Measurements from ENCODE around the gene ZIC5.

ZIC5 gene

DNA sequence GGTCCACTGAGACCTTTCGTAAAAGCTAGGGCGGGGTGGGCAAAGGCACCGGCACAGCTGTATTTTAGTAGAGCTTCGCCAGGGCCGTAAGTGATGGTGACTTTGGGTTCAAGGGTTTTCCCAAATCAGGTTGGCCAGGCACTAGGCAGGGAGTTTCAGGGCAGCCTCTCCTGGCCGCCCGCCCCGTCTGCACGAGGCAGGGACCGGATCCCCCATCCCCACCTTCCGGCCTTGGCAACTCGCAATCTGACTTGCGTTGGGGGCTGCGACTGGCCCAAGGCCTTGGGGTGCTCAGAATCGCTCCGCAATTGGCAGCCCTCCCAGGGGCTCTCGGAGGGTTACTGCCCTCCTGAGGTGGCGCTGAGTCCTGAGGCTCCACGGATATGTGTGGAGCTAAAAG lies 4.1 kb upstream of the ZIC5 start:
- no peak for DNase-seq

DNA sequence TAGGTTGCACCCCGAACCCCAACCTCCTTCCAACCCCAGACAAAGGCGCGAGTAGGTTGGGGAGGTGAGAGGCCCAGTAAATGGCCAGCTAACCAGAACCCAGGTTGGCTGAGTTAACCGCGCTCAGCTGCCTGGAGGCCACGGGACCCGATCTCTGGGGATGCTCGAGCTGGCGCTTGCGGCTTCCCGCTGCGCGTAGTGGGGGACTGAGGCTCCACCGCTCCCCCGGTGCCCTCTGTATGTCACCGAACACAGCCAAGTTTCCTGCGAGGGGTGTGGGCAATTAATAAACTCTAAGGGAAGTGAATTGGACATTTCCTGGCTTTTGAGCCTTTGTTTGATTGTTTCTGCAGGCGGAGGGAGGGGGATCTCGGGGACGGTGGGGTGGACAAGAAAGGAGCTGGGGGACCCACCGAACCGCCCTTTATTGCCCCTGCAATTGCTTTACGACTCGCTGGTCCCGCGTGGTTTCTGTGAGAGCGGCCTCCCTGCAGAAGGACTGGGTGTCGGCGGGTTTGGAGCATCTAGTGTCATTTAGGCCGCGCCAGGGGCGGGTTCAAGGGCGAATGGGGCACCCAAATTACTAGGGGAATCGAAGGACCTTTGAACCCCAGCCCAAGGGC lies 3.5 kb upstream of the ZIC5 start:
- DNase-seq = no peak

DNA sequence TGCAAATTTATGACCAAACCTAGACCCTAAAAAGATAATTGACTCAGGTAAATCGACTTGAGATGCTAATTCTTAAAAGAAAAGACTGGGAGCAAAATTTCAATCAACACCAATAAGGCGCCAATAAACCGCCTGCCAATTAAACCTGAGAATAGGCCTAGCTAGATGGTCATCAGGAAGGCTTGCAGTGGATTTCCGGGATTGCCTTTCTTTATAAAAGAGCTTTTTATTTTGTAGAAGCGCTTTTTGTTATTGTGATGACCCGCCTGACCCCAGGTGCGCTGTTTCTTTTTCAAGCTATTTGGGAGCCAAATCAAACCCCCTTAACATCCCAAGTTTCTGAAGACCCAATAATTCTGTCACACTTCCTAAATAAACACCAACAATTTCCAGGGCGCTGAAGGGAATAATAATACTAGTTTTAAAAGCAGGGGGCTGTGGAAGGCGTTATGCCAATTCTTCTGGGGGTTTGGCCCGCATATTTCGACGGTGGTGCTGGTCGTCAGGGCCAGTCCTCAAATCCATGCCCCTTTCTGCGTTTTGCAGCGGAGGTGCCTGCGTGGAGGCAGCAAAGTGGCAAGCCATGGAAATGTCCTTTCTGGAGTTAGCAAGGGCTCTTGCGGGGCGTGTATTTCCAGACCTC lies 2.9 kb upstream of the ZIC5 start:
- no peak for DNase-seq

DNA sequence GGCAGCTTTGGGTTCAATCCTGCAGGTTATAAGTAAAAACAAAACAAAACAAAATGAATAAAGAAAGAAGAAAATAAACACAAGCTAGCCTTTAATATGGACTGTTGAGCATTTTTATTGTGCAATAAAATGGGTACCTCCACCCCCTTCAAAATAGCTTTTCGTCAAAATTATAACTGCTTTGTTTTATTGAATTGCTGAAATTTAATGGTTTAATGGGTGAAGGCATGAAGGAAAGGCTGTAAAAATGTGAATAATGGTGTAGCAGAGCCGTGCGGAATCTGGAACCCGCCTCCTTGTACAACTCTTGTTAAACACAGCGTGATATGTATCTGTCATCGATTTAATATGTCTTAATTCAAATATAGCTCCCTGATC lies 2.2 kb upstream of the ZIC5 start:
- no peak for DNase-seq

DNA sequence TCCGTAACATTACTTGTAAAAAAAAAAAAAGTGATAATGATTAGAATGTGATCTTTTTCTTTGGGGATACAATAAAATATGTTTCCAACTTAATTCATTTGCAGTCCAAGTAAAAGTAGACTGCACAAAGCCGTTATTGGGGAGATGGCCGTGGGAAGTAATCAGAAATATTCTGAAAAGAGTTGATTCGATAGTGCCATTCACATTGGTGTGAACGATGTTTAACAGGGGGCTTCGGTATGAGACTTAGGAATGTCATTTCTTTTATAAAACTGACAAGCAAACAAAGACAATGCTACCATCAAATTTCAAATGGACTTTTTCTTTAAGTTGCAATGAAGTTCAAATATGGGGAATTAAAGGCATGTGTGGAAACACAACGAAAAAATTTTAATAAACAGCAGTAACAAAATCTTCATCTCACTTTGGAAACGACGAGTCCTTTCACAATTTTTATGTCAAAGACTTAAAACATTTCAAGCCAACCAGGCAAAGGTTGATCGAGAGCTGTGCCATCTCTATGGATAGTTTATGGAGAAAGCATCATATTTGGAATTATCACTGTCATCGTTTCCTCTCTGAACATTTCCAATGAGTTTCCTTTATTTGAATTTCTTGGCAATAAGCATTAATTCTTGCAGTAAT lies 1.7 kb upstream of the ZIC5 start:
- DNase-seq = no peak

DNA sequence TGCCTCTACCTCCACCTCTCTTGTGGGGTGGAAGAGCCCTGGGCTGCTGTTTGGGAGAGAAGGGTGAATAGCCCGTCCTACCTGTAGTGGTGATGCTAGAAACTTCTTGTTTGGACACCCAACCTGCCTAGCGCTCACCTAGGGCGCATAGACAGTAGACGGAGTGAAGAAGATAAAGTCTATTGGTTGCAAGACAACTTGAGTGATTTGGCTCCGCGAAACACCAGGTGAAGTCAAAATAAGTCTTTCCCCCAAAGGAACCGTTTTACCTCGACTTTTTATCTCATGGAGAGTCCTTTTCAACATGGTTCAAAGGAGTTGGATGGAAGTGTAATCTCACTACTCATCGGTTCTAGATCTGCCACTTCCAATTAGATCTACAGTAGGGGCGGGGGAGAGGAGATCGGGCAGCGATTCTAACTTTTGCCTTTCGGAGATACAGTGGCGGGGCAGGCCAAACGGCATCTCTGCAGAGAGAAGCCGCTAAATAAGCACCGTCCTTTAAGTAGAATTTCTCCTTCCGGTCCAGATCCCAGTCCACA lies 694 bp upstream of the ZIC5 start:
- DNase-seq = no peak

DNA sequence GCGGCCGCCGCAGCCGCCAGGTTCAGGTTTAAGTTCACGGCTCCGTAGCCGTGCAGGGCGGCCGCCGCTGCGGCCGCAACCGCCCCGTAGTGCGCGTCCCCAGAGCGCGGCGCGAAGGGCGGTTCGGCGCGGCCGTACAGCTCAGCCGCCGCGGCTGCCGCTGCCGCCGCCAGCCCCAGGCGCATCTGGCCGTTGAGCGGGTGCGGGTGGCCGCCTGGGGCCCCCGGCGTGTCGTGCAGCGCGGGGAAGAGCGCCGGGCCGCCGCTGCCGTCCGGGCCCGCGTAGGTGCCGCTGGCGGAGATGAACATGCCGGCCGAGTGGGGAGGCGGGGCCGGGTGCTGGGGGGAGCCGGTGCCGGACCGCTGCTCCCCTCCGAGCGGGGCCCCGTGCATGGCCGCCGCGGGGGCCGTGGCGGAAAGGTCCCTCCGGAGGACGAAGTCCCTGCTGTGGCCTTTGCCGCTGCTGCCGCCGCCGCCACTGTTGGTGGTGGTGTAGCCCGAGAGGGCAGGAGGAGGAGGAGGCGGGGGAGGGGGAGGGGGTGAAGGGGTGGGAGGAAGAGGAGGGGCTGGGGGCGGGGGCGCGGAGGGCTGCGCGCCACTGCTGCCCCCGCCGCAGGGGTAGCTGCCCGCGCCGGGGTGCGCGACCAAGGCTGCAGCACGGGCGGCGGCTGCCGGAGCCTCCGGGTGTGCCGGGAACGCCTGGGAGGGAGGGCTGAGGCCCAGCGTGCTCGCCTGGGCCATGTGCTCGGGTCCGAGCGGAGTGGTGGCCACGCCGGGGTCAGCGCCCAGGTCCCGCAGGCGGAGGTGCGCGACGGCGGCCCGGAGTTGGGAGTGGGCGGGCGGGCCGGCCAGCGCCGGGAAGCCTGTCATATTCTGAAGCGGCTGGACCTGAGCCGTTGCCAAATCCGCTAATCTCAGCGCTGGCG lies 654 bp downstream of the ZIC5 start:
- DNase-seq = peak; percentile 71 to 84

DNA sequence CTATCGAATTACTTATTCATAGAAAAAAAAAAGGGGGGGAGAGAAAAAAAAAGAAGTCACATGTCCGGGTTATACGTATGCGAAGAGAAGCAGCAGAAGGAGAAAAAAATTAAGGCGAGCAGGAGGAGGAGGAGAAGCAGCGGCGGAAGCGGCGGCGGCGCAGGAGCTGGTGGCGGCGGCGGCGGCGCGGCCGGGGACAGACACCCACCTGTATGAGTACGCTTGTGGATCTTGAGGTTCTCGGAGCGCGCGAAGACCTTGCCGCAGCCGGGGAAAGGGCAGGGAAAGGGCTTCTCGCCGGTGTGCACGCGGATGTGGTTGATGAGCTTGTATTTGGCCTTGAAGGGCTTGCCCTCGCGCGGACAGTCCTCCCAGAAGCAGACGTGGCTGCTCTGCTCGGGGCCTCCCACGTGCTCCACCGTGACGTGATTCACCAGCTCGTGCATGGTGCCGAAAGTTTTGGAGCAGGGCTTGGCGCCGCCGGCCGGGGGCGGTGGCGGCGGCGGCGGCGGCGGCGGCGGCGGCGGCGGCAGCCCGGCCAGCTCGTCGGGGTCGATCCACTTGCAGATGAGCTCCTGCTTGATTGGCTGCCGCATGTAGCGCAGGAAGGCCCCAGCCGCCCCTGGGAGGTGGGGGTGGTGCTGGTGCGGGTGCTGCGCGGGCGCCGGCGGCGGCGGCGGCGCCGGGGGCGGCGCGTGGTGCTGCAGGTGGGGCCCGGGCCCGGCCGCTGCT lies 1.5 kb downstream of the ZIC5 start:
- DNase-seq = peak; percentile 54 to 81

DNA sequence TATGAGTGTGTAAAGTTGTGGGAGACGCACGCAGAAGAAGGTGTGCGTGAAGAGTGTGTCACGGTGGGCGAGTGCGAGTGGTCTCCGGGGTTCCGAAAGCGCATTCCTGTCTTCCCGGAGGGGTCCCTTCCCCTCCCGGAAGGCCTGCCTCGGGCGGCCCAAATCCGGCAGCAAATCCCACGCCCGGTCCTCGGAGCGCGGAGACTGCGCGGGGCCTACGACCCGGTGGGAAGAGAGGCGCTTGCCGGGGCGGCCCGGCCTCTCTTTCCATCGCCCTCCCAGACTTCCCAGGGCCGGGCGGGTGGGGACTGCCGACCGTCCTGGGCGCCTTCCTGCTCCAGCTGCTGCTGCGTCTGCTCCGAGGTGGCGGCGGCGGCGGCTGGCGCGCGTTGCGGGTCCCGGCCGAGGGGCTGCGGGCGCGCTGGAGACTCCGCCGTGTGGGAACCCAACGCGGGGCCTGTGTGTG lies 2.1 kb downstream of the ZIC5 start:
- DNase-seq = no peak

DNA sequence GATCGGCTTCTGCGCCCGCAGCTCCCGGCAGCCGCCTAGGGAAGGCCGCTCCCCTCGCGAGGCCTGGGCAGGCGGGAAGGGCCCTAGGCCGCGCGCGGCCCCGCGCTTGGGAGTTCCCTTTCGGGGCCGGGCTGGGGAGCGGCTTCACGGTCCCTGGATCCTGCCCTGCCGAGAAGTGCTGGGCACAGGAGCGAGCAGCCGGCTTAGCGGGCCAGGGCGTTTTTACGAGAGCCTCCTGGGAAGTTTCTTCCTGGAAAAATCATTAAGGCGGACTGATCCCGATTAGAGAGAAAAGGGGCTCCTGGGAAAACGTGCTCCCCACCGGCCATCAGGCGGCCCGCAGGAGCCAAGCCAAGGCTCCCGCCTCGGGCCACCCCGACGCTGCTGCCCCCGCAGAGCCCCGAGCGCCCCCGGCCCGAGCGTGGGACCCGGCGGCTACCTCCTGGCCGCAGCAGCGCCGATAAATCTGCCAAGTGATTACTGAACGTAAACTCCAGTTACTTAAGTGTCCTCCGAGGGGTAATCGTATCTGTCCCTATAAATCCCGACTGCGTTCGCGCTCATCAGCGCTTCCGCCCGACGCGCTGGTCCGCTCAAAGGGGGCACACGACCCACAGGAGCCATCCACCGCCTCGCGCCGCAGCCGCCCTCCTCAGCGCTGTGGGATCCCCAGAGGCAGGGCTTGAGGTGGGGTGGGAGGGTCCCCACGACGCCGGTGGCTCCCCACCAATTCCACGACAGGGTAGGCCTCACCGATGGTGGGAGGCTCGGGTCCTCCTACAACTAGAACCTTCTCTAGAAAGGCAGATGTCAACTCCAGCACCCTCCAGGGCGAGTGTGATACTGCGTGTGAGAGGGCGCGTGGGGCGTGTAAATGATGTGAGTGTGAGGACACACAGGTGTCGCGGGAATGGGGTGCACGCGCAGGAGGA lies 2.8 kb downstream of the ZIC5 start:
- DNase-seq = no peak

DNA sequence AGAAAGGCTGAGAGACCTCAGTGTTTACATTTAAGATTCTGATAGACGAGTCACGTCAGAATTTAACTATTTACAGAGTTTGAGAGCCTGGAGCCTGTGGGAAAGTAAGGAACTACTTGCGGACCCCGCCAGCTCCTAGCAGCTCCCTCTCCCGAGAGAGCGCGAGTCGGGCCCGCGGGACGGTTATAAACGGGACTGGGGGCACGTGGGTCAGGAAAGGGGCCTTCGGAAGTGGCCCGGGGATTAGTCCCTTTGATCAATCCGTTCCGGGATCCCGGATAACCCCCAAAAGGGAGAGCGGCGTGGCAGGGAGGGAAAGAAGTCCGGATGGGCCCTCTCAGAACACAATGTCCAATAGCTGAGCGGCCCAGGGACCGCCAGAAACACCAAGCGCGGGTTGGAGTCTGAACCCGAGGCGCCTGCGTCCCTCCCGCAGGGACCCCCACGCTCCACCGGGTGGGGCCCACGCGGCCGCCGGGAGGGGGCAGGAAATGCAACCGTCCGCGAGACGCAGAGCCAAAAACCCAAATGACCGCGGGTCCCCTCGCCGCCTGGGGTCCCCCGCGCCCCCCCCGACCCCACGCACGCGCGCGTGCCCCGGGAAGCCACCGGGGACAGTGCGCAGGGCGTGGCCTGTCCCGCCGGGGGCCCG lies 3.6 kb downstream of the ZIC5 start:
- DNase-seq = peak; percentile 53 to 61

DNA sequence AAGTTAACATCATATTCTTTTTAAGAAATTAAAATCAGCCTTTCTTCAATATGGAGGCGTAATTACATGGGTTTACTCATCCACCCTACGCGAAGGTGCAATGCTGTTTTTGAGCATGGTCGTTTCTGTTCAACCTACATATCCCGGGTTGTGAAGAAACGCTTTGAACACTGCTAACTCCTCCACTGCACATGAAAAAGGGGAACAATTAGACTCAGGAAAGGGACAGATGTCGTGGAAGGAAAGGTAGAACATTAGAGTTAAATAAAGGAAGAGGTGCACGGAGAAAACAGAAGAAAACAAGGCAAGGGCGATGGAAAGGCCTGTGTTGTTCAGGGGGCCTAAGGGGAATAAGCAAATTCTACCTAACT lies 4.1 kb downstream of the ZIC5 start:
- DNase-seq = peak in 1 of 2 experiments; percentile 43

DNA sequence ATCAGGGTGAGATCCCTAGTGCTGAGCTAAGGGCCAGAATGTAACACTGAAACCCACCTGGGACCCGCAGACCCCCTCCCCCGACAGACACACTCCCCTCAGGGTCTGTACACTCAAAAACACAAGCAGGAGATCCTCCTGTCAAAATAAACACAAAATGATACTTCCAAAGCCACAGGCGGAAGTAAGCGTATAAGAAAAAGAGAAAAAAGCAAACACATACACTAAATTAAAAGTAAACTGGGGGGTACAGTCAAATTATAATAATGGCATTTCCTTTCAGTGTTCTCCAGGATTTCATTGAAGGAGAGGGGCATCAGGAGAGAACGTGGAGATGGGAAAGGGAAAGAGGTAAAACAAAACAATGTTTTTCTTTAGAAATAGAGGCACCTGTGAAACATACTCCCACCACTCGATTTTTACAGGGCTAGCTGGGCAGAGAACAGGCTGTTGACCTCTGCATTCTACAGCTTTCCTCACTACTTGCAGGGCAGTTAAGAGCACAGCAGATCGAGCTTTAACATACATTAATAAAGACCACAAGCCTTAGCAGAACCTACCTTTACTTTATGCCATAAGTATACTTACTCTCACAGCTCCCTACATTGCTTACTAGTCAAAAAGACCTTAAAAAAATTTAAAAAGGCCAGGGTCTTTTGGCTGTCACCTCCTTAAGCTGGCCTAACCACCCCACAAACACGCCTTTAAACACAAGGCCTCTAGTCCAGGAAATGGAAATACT lies 5.3 kb downstream of the ZIC5 start:
- DNase-seq = no peak

DNA sequence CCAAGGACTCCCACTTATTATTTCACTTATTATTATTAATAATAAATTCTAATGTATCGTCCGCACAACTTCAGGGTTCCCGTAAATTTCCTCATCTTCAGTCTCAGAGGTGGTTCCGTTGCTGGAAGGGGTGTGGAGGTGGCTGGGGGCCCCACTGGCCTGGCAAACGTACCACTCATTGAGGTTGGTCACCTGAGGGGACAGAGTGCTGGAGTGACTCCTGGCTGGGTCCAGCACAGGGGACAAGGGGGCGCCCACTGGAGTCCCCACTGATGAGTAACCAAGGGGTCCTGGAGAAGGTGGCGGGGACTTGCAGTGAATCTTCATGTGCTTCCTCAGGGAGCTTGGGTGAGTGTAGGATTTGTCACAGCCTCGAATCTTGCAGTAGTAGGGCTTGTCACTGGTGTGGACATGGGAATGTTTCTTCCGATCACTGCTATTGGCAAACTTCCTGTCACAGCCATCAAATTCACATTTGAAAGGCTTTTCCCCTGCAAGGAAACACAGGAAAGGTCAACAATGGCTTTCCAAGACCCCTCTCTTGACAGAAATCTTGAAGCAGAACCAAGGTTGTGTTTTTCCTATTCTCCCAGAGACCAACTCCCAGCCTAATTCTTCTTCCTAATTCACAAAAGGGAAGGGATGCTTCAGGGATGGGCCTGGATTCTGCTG lies 6.1 kb downstream of the ZIC5 start:
- no peak for DNase-seq

DNA sequence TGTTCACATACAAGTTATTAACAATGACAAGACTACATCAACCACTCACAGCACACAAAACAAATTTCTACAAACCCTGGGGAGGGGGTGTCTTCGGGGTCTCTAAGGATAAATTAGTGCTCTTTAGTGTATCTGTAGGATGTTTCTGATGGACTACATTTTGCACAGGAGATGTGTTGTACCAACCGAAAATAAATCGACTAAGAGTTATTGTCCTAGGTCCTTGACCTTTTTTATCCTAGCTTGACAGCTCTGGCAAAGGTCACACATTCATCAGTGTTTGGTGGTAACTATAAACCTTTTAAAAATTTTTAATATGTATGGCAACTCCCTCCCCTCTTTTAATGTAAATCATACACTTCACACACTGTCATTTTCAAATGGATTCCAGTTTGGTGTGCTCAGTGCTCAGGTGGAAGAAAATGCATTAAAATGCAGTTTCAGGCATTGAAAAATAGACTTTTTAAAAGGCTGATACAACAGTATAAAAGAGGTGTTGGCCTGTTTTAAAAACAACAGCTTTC lies 7.7 kb downstream of the ZIC5 start:
- no peak for DNase-seq

DNA sequence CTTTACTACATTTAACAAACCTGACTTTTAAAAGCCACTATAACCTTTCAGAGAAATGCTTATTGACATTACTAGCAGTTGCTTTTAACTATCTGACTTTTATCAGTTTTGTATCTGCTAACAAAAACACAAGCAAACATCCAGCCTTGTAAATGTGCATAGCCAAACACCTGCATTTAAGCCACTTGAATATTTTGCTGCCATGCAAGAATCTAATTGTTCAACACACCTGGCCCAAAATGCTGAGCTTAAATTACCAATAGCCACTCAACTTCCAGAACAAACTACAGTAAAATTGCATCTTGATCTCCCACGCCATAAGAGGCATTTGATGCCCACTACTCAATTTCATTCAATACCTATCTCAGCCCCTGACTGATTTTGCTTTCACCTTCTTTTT lies 9.3 kb downstream of the ZIC5 start:
- DNase-seq = peak in 1 of 2 experiments; percentile 53

DNA sequence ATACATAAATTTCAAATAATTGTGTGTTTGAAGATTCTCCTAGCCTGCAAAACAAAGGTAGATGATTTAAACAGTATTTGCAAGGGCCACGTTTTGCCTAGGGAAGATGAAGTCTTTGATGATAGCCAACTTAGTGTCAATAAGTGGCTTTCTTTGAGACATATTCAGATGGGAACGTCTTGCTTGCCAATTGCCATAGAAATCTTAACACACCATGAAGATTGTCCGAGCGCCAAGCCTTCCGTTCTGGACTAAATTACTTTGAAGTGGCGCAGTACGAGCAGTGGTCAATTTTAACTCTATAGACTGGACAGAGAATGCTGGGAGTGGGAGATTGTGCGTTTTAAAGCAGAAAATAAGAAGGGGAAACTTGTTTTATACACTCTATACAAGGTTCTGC lies 9.9 kb downstream of the ZIC5 start:
- no peak for DNase-seq

DNA sequence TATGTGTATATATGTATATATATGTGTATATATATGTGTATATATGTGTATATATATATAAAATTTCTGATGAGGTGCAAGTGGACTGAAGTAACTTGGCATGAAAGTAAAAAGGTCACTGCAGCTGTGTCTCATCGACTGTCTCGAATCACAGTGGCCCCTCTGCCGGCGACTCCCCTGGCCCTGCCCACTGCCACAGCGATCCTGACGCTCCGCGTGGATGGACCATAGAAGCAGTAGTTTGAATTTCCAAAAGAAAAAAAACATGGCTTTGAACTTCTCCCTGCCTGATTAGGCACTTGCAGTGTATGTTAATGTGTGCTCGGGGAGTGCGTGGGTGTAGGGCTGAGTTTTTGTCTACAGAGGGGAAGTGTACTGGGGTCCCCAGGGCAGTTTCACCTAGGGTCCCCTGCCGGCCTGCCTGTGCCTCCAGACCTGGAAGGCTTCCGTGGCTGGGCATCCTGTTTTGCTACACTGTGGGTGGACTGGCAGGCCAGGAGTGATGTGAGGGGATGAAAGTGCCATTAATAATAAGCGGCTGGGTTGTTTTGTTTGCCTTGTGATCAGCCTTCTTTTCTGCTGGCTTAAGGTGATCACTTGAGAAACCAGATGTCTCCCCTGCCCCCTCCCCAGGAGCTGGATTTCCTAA lies 10.8 kb downstream of the ZIC5 start:
- DNase-seq = peak in 1 of 2 experiments; percentile 47
